DND-41 (cell line): ENCODE results near the gene PEX11G.

Experiments
- CTCF ChIP-seq: IDR thresholded peaks from 2 replicates; pipeline ENCODE4 v1.5.1; 2012; ENCODE audit warnings: borderline replicate concordance, low read length, moderate library complexity, mild to moderate bottlenecking; ENCODE audit not compliant: poor library complexity, severe bottlenecking; ENCODE audit errors: extremely low read depth
- EZH2 ChIP-seq: IDR thresholded peaks from 3 replicates; pipeline ENCODE4 v1.6.1; 2012; ENCODE audit warnings: borderline replicate concordance, low read depth, mild to moderate bottlenecking, moderate library complexity, low read length, inconsistent platforms; ENCODE audit not compliant: severe bottlenecking

DNA sequence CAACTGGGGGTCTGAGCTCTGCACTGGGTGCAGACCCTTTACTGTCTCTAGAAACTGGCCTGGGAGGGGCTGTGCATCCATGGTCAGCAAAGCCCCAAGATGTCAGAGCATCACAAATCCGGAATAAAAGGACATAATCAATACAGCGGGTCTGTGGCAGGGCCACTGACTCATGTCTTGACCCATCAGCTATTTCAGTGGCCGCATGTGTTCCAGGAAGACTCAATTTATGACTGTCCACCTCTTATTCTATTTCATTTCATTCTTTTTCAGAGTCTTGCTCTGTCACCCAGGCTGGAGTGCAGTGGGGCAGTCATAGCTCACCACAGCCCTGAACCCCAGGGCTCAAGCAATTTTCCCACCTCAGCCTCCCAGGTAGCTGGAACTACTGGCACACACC lies 53.2 kb downstream of the PEX11G start:
- TF ChIP-seq CTCF: no peak
- no peak for TF ChIP-seq EZH2
